Cortex of kidney (tissue), 1 donor: ENCODE data around the gene MOCOS.
"Not testable (repeated sequence)": the region's sequence is repeated elsewhere in the genome, so short reads cannot be mapped to it uniquely, and the experiment has no call there.

Experiments used
- DNase-seq: peaks from one replicate; lab custom pipeline; 2025; lab: John Stamatoyannopoulos, UW

Gene MOCOS

GRCh38 chr18:36201765-36202164, 14.5 kb downstream of the MOCOS start:
- no peak for DNase-seq

GRCh38 chr18:36203360-36203895, 16.1 kb downstream of the MOCOS start:
- DNase-seq, result no peak

GRCh38 chr18:36205166-36205565, 17.9 kb downstream of the MOCOS start:
- DNase-seq, result no peak

GRCh38 chr18:36207303-36207702, 20.0 kb downstream of the MOCOS start:
- DNase-seq, result no peak

GRCh38 chr18:36207969-36208368, 20.7 kb downstream of the MOCOS start:
- DNase-seq, result not testable (repeated sequence)

- no peak for DNase-seq
These were observed 24.3 kb downstream of the MOCOS start for GRCh38 chr18:36211612-36212065.

- no peak for DNase-seq
These were observed 25.2 kb downstream of the MOCOS start for GRCh38 chr18:36212301-36213171.

- no peak for DNase-seq
These were observed 27.5 kb downstream of the MOCOS start for GRCh38 chr18:36214811-36215210.

GRCh38 chr18:36215577-36215976, 28.3 kb downstream of the MOCOS start:
- no peak for DNase-seq

GRCh38 chr18:36217348-36217747, 30.1 kb downstream of the MOCOS start:
- no peak for DNase-seq

- DNase-seq, result no peak
These were observed 41.9 kb downstream of the MOCOS start for GRCh38 chr18:36229188-36229587.

- not testable (repeated sequence) for DNase-seq
These were observed 53.2 kb downstream of the MOCOS start for GRCh38 chr18:36240510-36240909.

- DNase-seq, result no peak
These were observed 54.5 kb downstream of the MOCOS start for GRCh38 chr18:36241831-36242230.

- DNase-seq, result no peak
These were observed 59.7 kb downstream of the MOCOS start for GRCh38 chr18:36247036-36247435.

- DNase-seq, result no peak
These were observed 62.1 kb downstream of the MOCOS start for GRCh38 chr18:36249392-36249791.

GRCh38 chr18:36250827-36251226, 63.5 kb downstream of the MOCOS start:
- no peak for DNase-seq

- DNase-seq, result no peak
These were observed 67.9 kb downstream of the MOCOS start for GRCh38 chr18:36255072-36255698.

GRCh38 chr18:36256094-36256493, 68.8 kb downstream of the MOCOS start:
- no peak for DNase-seq

GRCh38 chr18:36262971-36263370, 75.7 kb downstream of the MOCOS start:
- no peak for DNase-seq

GRCh38 chr18:36264283-36264682, 77.0 kb downstream of the MOCOS start:
- no peak for DNase-seq

GRCh38 chr18:36265015-36265414, 77.7 kb downstream of the MOCOS start:
- DNase-seq, result no peak

- no peak for DNase-seq
These were observed 81.9 kb downstream of the MOCOS start for GRCh38 chr18:36269157-36269556.

- no peak for DNase-seq
These were observed 83.9 kb downstream of the MOCOS start for GRCh38 chr18:36271153-36271552.
